Amniotic epithelial cell (primary cell): ENCODE results near the gene RAP2B.
A peak's percentile ranks its signal among the peaks of the same experiment; 100 is the strongest.

ENCODE experiments used
- DNase-seq: peaks from one replicate; pipeline ENCODE4 v3.0.0-alpha.2; 2010; ENCODE audit warnings: low read depth

RAP2B gene

DNA sequence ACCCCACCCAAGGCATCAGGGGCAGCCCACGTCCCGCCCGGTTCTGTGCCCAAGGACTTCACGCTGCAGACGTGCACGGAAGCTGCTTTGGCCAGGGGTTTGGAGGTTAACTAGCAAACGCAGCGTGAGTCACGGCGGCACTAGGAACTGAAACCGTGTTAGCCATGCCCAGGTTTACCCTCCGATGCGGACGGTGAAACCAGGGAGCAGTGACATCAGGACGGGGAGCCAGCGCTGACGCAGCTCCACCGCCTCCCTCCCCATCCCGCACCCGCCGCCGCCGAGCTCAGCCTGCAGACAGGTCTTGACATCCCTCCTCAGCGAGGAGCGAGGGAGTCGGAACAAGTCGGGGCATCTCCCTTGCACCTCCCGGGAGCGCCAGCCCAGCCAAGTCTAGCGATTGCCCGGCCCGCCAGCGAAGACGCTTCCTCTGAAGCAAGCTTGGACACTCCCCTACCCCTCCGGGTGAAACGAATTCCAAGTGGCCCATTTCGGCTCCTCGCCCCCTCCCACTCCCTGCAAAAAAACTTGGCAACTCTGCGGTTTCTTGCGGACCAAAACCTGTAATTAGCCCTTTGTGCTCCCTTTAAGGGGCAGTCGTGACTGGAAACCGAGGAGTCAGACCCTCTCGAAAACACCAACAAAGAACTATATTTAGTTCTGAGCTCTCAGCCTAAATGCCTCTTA lies 1.4 kb upstream of the RAP2B start:
- DNase-seq = peak; percentile 74

- DNase-seq = peak; percentile 100
Measured at GRCh38 chr3:153161138-153161713, 800 bp upstream of the RAP2B start.

DNA sequence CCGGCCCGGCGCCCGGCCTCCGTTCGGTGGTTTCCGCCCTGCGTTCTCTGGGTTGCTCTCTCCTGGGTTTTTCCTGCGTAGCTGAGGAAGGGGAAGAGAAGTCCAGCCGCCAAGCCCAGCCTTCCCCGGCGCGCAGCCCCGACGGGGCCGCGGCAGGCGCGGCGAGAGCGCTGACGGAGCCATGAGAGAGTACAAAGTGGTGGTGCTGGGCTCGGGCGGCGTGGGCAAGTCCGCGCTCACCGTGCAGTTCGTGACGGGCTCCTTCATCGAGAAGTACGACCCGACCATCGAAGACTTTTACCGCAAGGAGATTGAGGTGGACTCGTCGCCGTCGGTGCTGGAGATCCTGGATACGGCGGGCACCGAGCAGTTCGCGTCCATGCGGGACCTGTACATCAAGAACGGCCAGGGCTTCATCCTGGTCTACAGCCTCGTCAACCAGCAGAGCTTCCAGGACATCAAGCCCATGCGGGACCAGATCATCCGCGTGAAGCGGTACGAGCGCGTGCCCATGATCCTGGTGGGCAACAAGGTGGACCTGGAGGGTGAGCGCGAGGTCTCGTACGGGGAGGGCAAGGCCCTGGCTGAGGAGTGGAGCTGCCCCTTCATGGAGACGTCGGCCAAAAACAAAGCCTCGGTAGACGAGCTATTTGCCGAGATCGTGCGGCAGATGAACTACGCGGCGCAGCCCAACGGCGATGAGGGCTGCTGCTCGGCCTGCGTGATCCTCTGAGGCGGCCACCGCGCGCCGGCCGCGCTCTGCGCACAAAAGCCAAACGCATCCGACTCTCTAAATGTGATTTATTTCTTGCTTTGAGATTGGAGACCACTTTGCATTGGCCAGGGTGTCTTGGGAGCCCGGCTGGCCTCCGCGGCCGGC lies 727 bp downstream of the RAP2B start:
- DNase-seq = peak; percentile 27

GRCh38 chr3:153163393-153163724 lies 1.3 kb downstream of the RAP2B start:
- DNase-seq = peak; percentile 24

- peak; percentile 13 for DNase-seq
Measured at GRCh38 chr3:153163756-153164550, 1.9 kb downstream of the RAP2B start.

- peak; percentile 37 for DNase-seq
Measured at GRCh38 chr3:153165261-153165681, 3.2 kb downstream of the RAP2B start.

- peak; percentile 24 for DNase-seq
Measured at GRCh38 chr3:153166206-153166605, 4.2 kb downstream of the RAP2B start.

- no peak for DNase-seq
Measured at GRCh38 chr3:153166796-153167195, 4.8 kb downstream of the RAP2B start.

DNA sequence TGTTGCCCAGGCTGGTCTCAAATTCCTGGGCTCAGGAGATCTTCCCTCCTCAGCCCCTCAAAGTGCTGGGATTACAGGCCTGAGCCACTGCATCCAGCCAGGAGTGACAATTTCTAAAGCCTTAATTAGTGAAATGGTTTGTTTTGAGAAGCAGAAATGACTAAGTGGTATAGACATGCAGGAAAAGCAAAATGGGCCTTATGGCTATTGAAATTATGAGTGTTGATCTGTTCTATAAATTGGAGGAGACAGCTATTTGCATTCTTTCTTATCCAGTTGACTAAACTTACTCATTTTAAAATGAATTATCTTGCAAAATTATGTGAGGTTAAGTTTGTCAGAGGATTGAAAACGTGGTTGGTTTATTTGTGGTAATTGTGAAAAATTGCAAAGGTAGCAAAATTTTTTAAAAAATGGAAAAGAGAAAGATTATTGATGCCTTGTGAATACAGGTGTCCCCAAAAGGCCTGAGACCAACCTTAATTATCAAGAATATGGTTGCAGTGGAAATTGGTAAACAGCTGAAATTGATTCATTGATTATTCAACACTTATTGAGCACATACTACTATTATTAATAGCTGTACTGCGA lies 7.9 kb downstream of the RAP2B start:
- DNase-seq = no peak

DNA sequence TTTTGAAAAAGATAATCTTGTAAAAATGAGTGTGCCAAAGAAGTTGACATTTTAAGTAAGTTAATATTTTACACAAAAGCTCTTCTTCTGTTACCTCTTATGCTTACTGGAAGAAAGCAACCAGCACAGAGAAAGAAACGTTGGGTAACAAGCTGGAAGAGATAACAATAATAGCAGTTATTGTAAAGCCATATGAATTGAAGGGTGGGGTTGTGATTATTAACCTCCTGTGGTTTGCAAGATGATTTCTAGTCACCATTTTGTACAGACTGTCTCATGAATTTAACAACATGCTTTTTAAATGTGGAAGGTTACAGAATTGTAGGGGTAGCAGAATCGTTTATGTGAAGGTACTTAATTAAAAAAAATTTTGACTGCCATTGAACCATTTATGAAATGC lies 9.2 kb downstream of the RAP2B start:
- no peak for DNase-seq

- DNase-seq = no peak
Measured at GRCh38 chr3:153171918-153172317, 9.9 kb downstream of the RAP2B start.

- DNase-seq = no peak
Measured at GRCh38 chr3:153172796-153173757, 11.1 kb downstream of the RAP2B start.

GRCh38 chr3:153173758-153174516 lies 11.9 kb downstream of the RAP2B start:
- peak; percentile 75 for DNase-seq

DNA sequence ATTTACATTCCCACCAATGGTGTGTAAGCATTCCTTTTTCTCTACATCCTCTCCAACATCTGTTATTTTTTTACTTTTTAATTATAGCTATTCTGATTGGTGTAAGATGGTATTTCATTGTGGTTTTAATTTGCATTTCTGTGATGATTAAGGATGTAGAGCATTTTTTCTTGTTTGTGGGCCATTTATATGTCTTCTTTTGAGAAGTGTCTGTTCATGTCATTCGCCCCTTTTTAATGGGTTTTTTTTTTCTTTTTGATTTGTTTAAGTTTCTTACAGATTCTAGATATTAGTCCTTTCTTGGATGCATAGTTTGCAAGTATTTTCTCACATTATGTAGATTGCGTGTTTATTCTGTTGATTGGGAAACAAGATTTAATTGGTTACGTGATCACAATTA lies 14.2 kb downstream of the RAP2B start:
- DNase-seq = no peak

DNA sequence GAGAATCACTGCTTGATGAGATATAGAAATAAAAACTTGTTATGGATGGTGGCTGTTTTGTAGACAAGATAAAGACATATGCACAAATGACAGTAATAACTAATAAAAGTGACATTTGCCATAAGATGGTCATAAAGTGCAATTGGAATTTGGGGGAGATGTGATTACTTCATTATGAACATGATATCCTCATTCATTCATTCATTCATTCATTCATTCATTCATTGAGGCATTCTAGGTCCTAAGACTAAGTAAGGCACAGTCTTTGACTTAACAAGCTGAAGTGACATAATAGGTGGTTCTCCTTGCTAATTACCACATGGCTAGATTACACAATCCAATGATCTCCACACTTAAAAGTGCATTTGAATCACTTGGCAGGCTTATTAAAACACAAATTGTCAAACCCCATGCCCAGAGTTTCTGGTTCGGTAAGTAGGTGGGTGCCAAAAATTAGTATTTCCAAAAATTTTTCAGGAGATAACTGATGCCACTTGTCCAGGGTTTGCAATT lies 18.9 kb downstream of the RAP2B start:
- peak; percentile 34 for DNase-seq

DNA sequence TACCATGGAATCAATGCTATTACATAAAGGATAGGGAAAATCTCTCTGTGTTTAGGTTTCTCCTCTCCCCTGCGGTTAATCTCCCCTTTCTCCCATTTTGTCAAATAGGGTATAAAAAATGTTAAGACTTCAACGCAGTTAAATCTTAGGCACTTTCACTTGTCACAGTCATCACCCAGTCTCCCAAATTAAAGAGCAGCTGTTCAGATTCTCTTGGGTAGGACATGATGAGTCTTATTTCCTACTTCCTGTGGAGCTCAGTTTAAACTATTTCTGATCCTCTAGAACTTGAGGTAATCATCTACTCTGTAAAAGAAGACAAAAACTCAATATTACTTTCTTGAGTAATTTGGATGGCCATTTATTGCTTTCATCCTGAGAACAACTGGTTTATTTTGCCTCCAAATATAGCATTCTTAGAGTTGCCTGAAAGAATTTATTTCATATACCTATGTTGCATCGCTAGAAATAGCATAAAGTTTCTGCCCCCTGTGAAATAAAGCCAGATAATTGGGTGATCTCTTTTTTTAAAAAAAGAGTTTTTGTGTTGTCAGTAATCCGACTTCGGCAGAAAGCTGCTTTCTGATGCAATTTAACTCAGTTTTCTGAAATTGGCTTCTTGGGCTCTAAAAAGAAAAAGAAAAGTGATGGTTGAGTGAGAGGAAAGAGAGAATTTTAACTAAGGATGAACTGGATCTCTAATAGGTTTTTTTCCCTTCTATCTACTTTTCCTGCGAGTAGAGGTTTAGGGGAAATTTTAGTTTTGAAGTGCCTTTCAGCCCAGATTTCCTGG lies 20.7 kb downstream of the RAP2B start:
- DNase-seq = no peak

- DNase-seq = no peak
Measured at GRCh38 chr3:153190923-153191322, 28.9 kb downstream of the RAP2B start.

DNA sequence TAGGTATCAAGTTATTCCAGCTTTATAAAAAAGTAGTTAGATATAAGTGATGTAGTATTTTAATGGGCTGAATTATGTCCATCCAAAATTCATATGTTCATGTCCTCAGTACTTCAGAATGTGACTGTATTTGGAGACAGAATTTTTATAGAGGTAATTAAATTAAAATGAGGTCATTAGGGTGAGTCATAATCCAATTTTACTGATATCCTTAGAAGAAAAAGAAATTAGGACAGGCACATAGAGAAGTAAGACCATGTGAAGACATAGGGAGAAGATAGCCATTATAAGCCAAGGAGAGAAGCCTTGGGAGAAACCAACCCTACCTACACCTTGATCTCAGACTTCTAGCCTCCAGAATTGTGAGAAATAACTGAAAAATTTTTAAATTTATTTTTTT lies 30.3 kb downstream of the RAP2B start:
- DNase-seq = no peak
